Smooth muscle cell (in vitro differentiated cells): ENCODE data around the gene DAB1. TPM values are rescaled to one million over a fixed set of nuclear protein-coding genes. Genes with fewer than 3 reads are reported as not detected.

Source experiments
- DNase-seq: peaks from one replicate; lab custom pipeline; 2025; ENCODE audit not compliant: unreplicated experiment; lab: John Stamatoyannopoulos, UW
- H2AFZ ChIP-seq: fragments of 200-600 bp; sonication (generic); 2 replicates; pipeline ENCODE4 v1.6.0; 2016; ENCODE audit warnings: antibody characterized with exemption, low read depth, mild to moderate bottlenecking
- H3F3A ChIP-seq: fragments of 200-600 bp; sonication (generic); 2 replicates; pipeline ENCODE4 v1.6.0; 2017; ENCODE audit warnings: antibody characterized with exemption, low read depth
- H3K27ac ChIP-seq: fragments of 200-600 bp; sonication (generic); 2 replicates; pipeline ENCODE4 v1.5.1; 2016; ENCODE audit warnings: low read depth, mild to moderate bottlenecking
- H3K27me3 ChIP-seq: fragments of 200-600 bp; sonication (generic); 2 replicates; pipeline ENCODE4 v1.6.1; 2016; ENCODE audit warnings: low read depth, mild to moderate bottlenecking
- H3K36me3 ChIP-seq: fragments of 200-600 bp; sonication (generic); 2 replicates; pipeline ENCODE4 v1.5.1; 2016; ENCODE audit warnings: low read depth
- H3K4me1 ChIP-seq: fragments of 200-600 bp; sonication (generic); 2 replicates; pipeline ENCODE4 v1.5.1; 2016; ENCODE audit warnings: low read depth
- H3K4me2 ChIP-seq: fragments of 200-600 bp; sonication (generic); 2 replicates; pipeline ENCODE4 v1.6.0; 2016; ENCODE audit warnings: mild to moderate bottlenecking
- H3K4me3 ChIP-seq: fragments of 200-600 bp; sonication (generic); 2 replicates; pipeline ENCODE4 v1.5.1; 2016; ENCODE audit warnings: mild to moderate bottlenecking
- H3K79me2 ChIP-seq: fragments of 200-600 bp; sonication (generic); 2 replicates; pipeline ENCODE4 v1.6.0; 2016; ENCODE audit warnings: low read depth, mild to moderate bottlenecking
- H3K9ac ChIP-seq: fragments of 200-600 bp; sonication (generic); 2 replicates; pipeline ENCODE4 v1.6.0; 2016; ENCODE audit warnings: low read depth
- H3K9me3 ChIP-seq: fragments of 200-600 bp; sonication (generic); replicated peaks from 2 replicates; pipeline ENCODE4 v1.5.1; 2016; ENCODE audit warnings: low read depth
- H4K20me1 ChIP-seq: fragments of 200-600 bp; sonication (generic); 2 replicates; pipeline ENCODE4 v1.6.0; 2016; ENCODE audit warnings: low read depth
- WGBS: methylation state at CpG from one replicate; pipeline ENCODE4 v1.1.7; 2016; ENCODE audit warnings: low lambda C conversion rate; 5-methylcytosine and 5-hydroxymethylcytosine counted together
- polyA plus RNA-seq: library from polyadenylated mRNA; unstranded; fragments of >200 nt; fragmentation: Nextera tagmentation; extraction: Ambion mirVana; gene quantifications from 2 replicates; pipeline ENCODE4 v1.2.1, GENCODE V29; 2016
- total RNA-seq: library from RNA; depleted of rRNA; stranded (reverse); fragments of >200 nt; gene quantifications from 2 replicates; pipeline ENCODE4 v1.2.3, GENCODE V29; 2014
- TF ChIP-seq, protein P1 (sequence below): fragments of 200-600 bp; sonication (generic); IDR thresholded peaks from 2 replicates; pipeline ENCODE4 v1.5.1; 2017; ENCODE audit warnings: borderline replicate concordance, mild to moderate bottlenecking, antibody characterized with exemption; ENCODE audit not compliant: insufficient read depth, poor library complexity, severe bottlenecking

The DAB1 gene
- total and polyA plus RNA-seq, 2 experiments from 2014 or later, result 0.22 to 0.30 TPM

DNA sequence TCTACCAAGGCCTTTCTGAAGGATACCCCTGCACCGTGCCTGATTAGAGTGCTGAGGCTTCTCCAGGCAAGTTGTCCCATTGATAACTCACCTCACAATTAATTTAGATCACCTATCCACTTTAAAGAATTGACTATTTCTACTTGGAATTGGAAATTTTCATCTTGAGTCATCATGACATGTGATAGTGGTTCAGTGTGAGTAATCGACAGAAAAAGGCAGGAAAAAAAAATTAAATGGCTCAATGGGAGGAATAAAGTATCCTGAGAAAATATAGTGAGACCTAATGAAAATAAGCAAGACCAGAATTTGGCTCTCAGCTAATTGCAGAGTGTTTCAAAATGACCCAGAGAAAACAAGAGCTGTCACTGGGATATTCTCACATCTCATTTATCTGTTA lies 235.7 kb downstream of the DAB1 start:
- Histone ChIP-seq H3K79me2 (no peaks in the 10 kb centered on the region), H3F3A (no peaks in the 10 kb centered on the region), H4K20me1 (no peaks in the 10 kb centered on the region), H3K36me3 (no peaks in the 10 kb centered on the region), H3K4me2 (no peak overlapping the region), H3K9ac (no peak overlapping the region), H3K27me3 (peaks cover 14% of the 10 kb centered on the region), H2AFZ (no peak overlapping the region), H3K27ac (no peak overlapping the region), H3K9me3 (no peaks in the 10 kb centered on the region), H3K4me1 (peaks cover 6% of the 10 kb centered on the region), H3K4me3 (no peak overlapping the region)
- no peak for DNase-seq
- TF ChIP-seq, protein P1, sequence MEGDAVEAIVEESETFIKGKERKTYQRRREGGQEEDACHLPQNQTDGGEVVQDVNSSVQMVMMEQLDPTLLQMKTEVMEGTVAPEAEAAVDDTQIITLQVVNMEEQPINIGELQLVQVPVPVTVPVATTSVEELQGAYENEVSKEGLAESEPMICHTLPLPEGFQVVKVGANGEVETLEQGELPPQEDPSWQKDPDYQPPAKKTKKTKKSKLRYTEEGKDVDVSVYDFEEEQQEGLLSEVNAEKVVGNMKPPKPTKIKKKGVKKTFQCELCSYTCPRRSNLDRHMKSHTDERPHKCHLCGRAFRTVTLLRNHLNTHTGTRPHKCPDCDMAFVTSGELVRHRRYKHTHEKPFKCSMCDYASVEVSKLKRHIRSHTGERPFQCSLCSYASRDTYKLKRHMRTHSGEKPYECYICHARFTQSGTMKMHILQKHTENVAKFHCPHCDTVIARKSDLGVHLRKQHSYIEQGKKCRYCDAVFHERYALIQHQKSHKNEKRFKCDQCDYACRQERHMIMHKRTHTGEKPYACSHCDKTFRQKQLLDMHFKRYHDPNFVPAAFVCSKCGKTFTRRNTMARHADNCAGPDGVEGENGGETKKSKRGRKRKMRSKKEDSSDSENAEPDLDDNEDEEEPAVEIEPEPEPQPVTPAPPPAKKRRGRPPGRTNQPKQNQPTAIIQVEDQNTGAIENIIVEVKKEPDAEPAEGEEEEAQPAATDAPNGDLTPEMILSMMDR, result no peak
- WGBS, result 92% methylated on average over 2 of the region's 2 CpGs

DNA sequence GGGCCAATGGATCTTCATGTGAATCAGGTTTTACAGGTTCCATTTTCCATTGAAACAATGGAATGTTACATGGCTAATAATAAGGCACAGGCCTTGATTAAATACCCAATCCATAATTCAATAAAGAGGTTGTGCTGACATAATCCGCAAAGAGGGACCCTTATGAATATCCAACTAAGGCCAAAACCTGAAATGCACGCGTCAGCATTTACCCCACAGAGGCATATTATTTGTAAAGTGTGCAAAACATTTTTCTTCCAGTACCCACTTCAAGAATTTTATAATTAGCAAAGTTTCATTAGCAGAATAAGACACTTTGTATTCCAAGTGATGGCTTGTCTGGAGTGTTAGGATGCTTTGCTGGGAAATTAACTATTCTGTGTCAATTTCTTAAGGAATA lies 237.4 kb downstream of the DAB1 start:
- Histone ChIP-seq H3K4me3 (no peak overlapping the region), H3K27me3 (peaks cover 14% of the 10 kb centered on the region), H3K4me1 (no peaks in the 10 kb centered on the region), H2AFZ (no peak overlapping the region), H3K27ac (no peak overlapping the region), H3K36me3 (no peaks in the 10 kb centered on the region), H4K20me1 (no peaks in the 10 kb centered on the region), H3K9ac (no peak overlapping the region), H3F3A (no peaks in the 10 kb centered on the region), H3K4me2 (no peak overlapping the region), H3K79me2 (no peaks in the 10 kb centered on the region), H3K9me3 (no peaks in the 10 kb centered on the region)
- TF ChIP-seq, protein P1, result no peak
- WGBS, result 96% methylated on average over 3 of the region's 3 CpGs
- no peak for DNase-seq

DNA sequence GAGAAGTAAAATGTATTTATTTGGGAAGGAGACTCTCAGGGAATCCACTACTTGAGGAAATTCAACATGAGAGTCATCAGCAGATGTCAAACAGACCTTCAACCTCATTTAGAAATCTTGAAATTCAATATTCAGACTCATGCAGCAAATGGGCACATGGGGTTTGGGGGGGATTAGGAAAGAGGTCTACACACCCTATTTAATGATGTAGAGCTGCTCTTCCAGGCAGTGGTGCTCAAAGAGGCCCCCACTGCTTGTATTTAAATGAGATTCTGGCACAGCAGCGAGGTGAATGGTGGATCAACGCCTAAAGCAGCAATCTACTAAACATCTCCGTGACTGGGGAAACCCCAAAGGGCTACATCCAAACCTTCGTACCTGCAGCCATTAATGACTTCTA lies 244.9 kb downstream of the DAB1 start:
- Histone ChIP-seq H4K20me1 (no peaks in the 10 kb centered on the region), H2AFZ (no peak overlapping the region), H3K4me2 (no peak overlapping the region), H3F3A (no peaks in the 10 kb centered on the region), H3K27ac (no peak overlapping the region), H3K4me1 (peaks cover 10% of the 10 kb centered on the region), H3K9ac (no peak overlapping the region), H3K36me3 (no peaks in the 10 kb centered on the region), H3K9me3 (no peaks in the 10 kb centered on the region), H3K27me3 (peaks cover 5% of the 10 kb centered on the region), H3K79me2 (no peaks in the 10 kb centered on the region), H3K4me3 (no peak overlapping the region)
- TF ChIP-seq, protein P1, result no peak
- 93% methylated on average over 4 of the region's 4 CpGs for WGBS
- DNase-seq, result no peak

DNA sequence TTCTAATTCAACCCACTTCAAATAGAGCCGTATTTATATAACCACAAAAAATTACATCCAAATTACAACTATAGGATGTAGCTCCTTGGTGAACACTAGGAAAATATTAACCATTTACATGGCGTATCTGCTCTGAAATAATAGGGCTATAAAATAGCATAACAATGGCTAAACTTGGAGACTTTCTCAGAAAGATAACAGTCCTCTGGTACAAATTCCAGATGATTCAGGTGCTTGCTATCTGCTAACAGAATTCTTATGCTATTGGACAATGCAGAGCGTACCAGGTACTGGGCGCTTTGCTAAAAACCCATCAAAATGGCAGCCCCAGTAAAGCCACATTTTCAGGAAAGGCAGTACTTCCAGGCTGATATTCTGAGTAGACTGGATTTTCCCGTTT lies 248.4 kb downstream of the DAB1 start:
- Histone ChIP-seq H3K4me3 (no peak overlapping the region), H3K4me2 (no peak overlapping the region), H3K27me3 (peaks cover 3% of the 10 kb centered on the region), H3K9me3 (no peaks in the 10 kb centered on the region), H3K4me1 (peaks cover 10% of the 10 kb centered on the region), H3K36me3 (no peaks in the 10 kb centered on the region), H3K9ac (no peak overlapping the region), H2AFZ (no peak overlapping the region), H3K79me2 (no peaks in the 10 kb centered on the region), H3K27ac (no peak overlapping the region), H4K20me1 (no peaks in the 10 kb centered on the region), H3F3A (no peaks in the 10 kb centered on the region)
- TF ChIP-seq, protein P1, result no peak
- no peak for DNase-seq
- 75% methylated on average over 5 of the region's 5 CpGs for WGBS
